Neuronal stem cell (in vitro differentiated cells): ENCODE data around the gene EVX1.

ENCODE experiments used
- DNase-seq: peaks from one replicate; pipeline ENCODE4 v3.0.0-alpha.2; 2013; ENCODE audit warnings: low spot score
- H2AFZ ChIP-seq: one replicate; pipeline ENCODE4 v1.6.1; 2013; ENCODE audit warnings: mild to moderate bottlenecking, low read length, inconsistent platforms
- H2AK5ac ChIP-seq: 2 replicates; pipeline ENCODE4 v1.6.1; 2013; ENCODE audit warnings: low read depth, mild to moderate bottlenecking, inconsistent platforms, low read length, moderate library complexity, mixed read lengths
- H2BK120ac ChIP-seq: 2 replicates; pipeline ENCODE4 v1.6.1; 2013; ENCODE audit warnings: low read depth, mild to moderate bottlenecking, inconsistent platforms, low read length, moderate library complexity, mixed read lengths
- H2BK12ac ChIP-seq: one replicate; pipeline ENCODE4 v1.6.1; 2013; ENCODE audit warnings: low read length, inconsistent platforms
- H2BK15ac ChIP-seq: 2 replicates; pipeline ENCODE4 v1.6.1; 2013; ENCODE audit warnings: mild to moderate bottlenecking, low read length, inconsistent platforms, mixed read lengths
- H2BK5ac ChIP-seq: one replicate; pipeline ENCODE4 v1.6.1; 2013; ENCODE audit warnings: inconsistent platforms, mild to moderate bottlenecking, low read length, moderate library complexity
- H3K14ac ChIP-seq: one replicate; pipeline ENCODE4 v1.6.1; 2013; ENCODE audit warnings: low read length, inconsistent platforms
- H3K18ac ChIP-seq: 2 replicates; pipeline ENCODE4 v1.6.1; 2013; ENCODE audit warnings: low read length, inconsistent platforms
- H3K23ac ChIP-seq: 2 replicates; pipeline ENCODE4 v1.6.1; 2013; ENCODE audit warnings: low read depth, mild to moderate bottlenecking, mixed read lengths, low read length, inconsistent platforms; ENCODE audit not compliant: poor library complexity
- H3K27ac ChIP-seq: replicated peaks from 3 replicates; pipeline ENCODE4 v1.5.1; 2013; ENCODE audit warnings: low read length, inconsistent platforms
- H3K27me3 ChIP-seq, 3 experiments: 2 replicates each; pipeline ENCODE4 v1.6.1; 2013; ENCODE audit warnings: low read length in 3 of 3, mild to moderate bottlenecking in 2 of 3, inconsistent platforms in 1 of 3, low read depth in 1 of 3, mixed read lengths in 1 of 3, moderate library complexity in 1 of 3; ENCODE audit not compliant: control insufficient read depth in 3 of 3, insufficient read depth in 3 of 3
- H3K36me3 ChIP-seq, 2 donors: replicated peaks in 1 of 2; 2 replicates each; pipeline ENCODE4 v1.6.1; 2013; ENCODE audit warnings: low read length in 2 of 2; ENCODE audit not compliant: control insufficient read depth in 2 of 2, insufficient read depth in 2 of 2
- H3K4ac ChIP-seq: 2 replicates; pipeline ENCODE4 v1.6.1; 2013; ENCODE audit warnings: inconsistent platforms, mild to moderate bottlenecking, low read length, moderate library complexity
- H3K4me1 ChIP-seq, 2 donors: 1 replicate in 1 of 2; 2 replicates in 1 of 2; pipeline ENCODE4 v1.6.1; 2013; ENCODE audit warnings: low read length in 2 of 2, low read depth in 1 of 2; ENCODE audit not compliant: control insufficient read depth in 2 of 2, insufficient read depth in 1 of 2
- H3K4me2 ChIP-seq: one replicate; pipeline ENCODE4 v1.6.1; 2013; ENCODE audit warnings: mild to moderate bottlenecking, low read length, inconsistent platforms; ENCODE audit not compliant: insufficient read depth, poor library complexity, severe bottlenecking
- H3K4me3 ChIP-seq, 2 donors: 2 replicates each; pipeline ENCODE4 v1.5.1; 2013; ENCODE audit warnings: low read length in 2 of 2, mild to moderate bottlenecking in 2 of 2, inconsistent platforms in 1 of 2, moderate library complexity in 1 of 2
- H3K79me1 ChIP-seq: one replicate; pipeline ENCODE4 v1.6.1; 2013; ENCODE audit warnings: low read depth, mild to moderate bottlenecking, inconsistent platforms, low read length, moderate library complexity
- H3K9ac ChIP-seq: one replicate; pipeline ENCODE4 v1.6.1; 2013; ENCODE audit warnings: mild to moderate bottlenecking, low read depth, low read length, inconsistent platforms; ENCODE audit not compliant: poor library complexity
- H3K9me3 ChIP-seq, 2 donors: replicated peaks in 1 of 2; 2 replicates each; pipeline versions ENCODE3 to v1.6.1; 2013; ENCODE audit warnings: low read length in 2 of 2, mild to moderate bottlenecking in 2 of 2, inconsistent platforms in 1 of 2, low read depth in 1 of 2, mixed read lengths in 1 of 2, moderate library complexity in 1 of 2; ENCODE audit not compliant: control insufficient read depth in 2 of 2, insufficient read depth in 1 of 2
- H4K8ac ChIP-seq: one replicate; pipeline ENCODE4 v1.6.1; 2013; ENCODE audit warnings: low read depth, mild to moderate bottlenecking, inconsistent platforms, low read length, moderate library complexity
- H4K91ac ChIP-seq: one replicate; pipeline ENCODE4 v1.6.1; 2013; ENCODE audit warnings: low read length, low read depth, mild to moderate bottlenecking, inconsistent platforms; ENCODE audit not compliant: poor library complexity
- WGBS, 2 donors: extraction: QIAGEN DNeasy Blood & Tissue Kit; methylation state at CpG; one replicate each; pipeline ENCODE4 v1.1.7; 2013; ENCODE audit warnings: missing lambda C conversion rate in 2 of 2, mixed read lengths in 1 of 2; ENCODE audit not compliant: insufficient read length in 2 of 2, insufficient replicate concordance in 1 of 2; ENCODE audit errors: extremely low coverage in 2 of 2; 5-methylcytosine and 5-hydroxymethylcytosine counted together

Gene EVX1

GRCh38 chr7:27242154-27242553, 448 bp upstream of the EVX1 start:
- peaks cover 3 to 10% of the 10 kb centered on the region in 2 donors for H3K9me3 ChIP-seq
- no peaks in the 10 kb centered on the region for H3K36me3 ChIP-seq
- H4K8ac ChIP-seq, result no peak overlapping the region
- H2AFZ ChIP-seq, result peak overlapping the region; percentile 51
- H3K23ac ChIP-seq, result no peak overlapping the region
- no peak overlapping the region for H2BK120ac ChIP-seq
- no peak overlapping the region for H3K4me3 ChIP-seq
- no peak overlapping the region for H3K9ac ChIP-seq
- no peak for DNase-seq
- no peak overlapping the region for H3K4ac ChIP-seq
- peaks cover 3 to 14% of the 10 kb centered on the region in 2 donors for H3K4me1 ChIP-seq
- H3K79me1 ChIP-seq, result no peaks in the 10 kb centered on the region
- no peak overlapping the region for H2AK5ac ChIP-seq
- no peak overlapping the region for H2BK12ac ChIP-seq
- no peak overlapping the region for H2BK15ac ChIP-seq
- H3K27ac ChIP-seq, result no peak overlapping the region
- no peak overlapping the region for H3K18ac ChIP-seq
- no peak overlapping the region for H3K4me2 ChIP-seq
- H3K14ac ChIP-seq, result no peak overlapping the region
- no CpG with 5 or more reads among the region's 14 CpGs for WGBS, 2 donors
- H4K91ac ChIP-seq, result no peak overlapping the region
- no peak overlapping the region for H2BK5ac ChIP-seq
- H3K27me3 ChIP-seq, result peaks cover 74 to 100% (median 98%) of the 10 kb centered on the region in 3 experiments

- no peak overlapping the region for H3K4ac ChIP-seq
- no peak overlapping the region for H3K27ac ChIP-seq
- peaks cover 80 to 100% (median 98%) of the 10 kb centered on the region in 3 experiments for H3K27me3 ChIP-seq
- H2AFZ ChIP-seq, result peak overlapping the region; percentile 51
- H4K91ac ChIP-seq, result no peak overlapping the region
- H2BK5ac ChIP-seq, result no peak overlapping the region
- peak overlapping the region; percentile 18 for H2AK5ac ChIP-seq
- WGBS, 2 donors, result no CpG with 5 or more reads among the region's 43 CpGs
- H3K9me3 ChIP-seq, result peaks cover 3 to 9% of the 10 kb centered on the region in 2 donors
- no peak overlapping the region for H3K4me3 ChIP-seq
- no peak overlapping the region for H2BK15ac ChIP-seq
- H2BK12ac ChIP-seq, result no peak overlapping the region
- H3K18ac ChIP-seq, result no peak overlapping the region
- H3K14ac ChIP-seq, result no peak overlapping the region
- H2BK120ac ChIP-seq, result no peak overlapping the region
- no peak overlapping the region for H4K8ac ChIP-seq
- H3K79me1 ChIP-seq, result no peaks in the 10 kb centered on the region
- no peak overlapping the region for H3K9ac ChIP-seq
- H3K4me2 ChIP-seq, result no peak overlapping the region
- peak overlapping the region; percentile 11 for H3K23ac ChIP-seq
- peaks cover 3 to 14% of the 10 kb centered on the region in 2 donors for H3K4me1 ChIP-seq
- H3K36me3 ChIP-seq, result no peaks in the 10 kb centered on the region
- no peak for DNase-seq
Observed at GRCh38 chr7:27243340-27244163, 950 bp downstream of the EVX1 start.

GRCh38 chr7:27244488-27245123, 2.0 kb downstream of the EVX1 start:
- H4K91ac ChIP-seq, result no peak overlapping the region
- H4K8ac ChIP-seq, result no peak overlapping the region
- H3K9ac ChIP-seq, result peak overlapping the region; percentile 45
- H2AK5ac ChIP-seq, result peak overlapping the region; percentile 26
- no peak overlapping the region for H3K14ac ChIP-seq
- H3K9me3 ChIP-seq, result peaks cover 3 to 7% of the 10 kb centered on the region in 2 donors
- peak overlapping the region; percentile 45 for H3K18ac ChIP-seq
- no peak overlapping the region for H3K4me3 ChIP-seq
- peaks cover 3 to 14% of the 10 kb centered on the region in 2 donors for H3K4me1 ChIP-seq
- H2AFZ ChIP-seq, result peak overlapping the region; percentile 49
- H2BK5ac ChIP-seq, result no peak overlapping the region
- H3K4ac ChIP-seq, result no peak overlapping the region
- H3K36me3 ChIP-seq, result no peaks in the 10 kb centered on the region
- H3K23ac ChIP-seq, result no peak overlapping the region
- H2BK120ac ChIP-seq, result no peak overlapping the region
- H3K27ac ChIP-seq, result no peak overlapping the region
- no peaks in the 10 kb centered on the region for H3K79me1 ChIP-seq
- H2BK15ac ChIP-seq, result no peak overlapping the region
- no peak overlapping the region for H3K4me2 ChIP-seq
- WGBS, 2 donors, result no CpG with 5 or more reads among the region's 18 CpGs
- DNase-seq, result no peak
- no peak overlapping the region for H2BK12ac ChIP-seq
- peaks cover 81 to 100% (median 100%) of the 10 kb centered on the region in 3 experiments for H3K27me3 ChIP-seq
